ENCODE measurements around the gene GFY. TPM values are rescaled to one million over a fixed set of nuclear protein-coding genes. Genes with fewer than 3 reads are reported as not detected.

GFY gene
- total and polyA plus RNA-seq, 12 donors, result not detected

DNA sequence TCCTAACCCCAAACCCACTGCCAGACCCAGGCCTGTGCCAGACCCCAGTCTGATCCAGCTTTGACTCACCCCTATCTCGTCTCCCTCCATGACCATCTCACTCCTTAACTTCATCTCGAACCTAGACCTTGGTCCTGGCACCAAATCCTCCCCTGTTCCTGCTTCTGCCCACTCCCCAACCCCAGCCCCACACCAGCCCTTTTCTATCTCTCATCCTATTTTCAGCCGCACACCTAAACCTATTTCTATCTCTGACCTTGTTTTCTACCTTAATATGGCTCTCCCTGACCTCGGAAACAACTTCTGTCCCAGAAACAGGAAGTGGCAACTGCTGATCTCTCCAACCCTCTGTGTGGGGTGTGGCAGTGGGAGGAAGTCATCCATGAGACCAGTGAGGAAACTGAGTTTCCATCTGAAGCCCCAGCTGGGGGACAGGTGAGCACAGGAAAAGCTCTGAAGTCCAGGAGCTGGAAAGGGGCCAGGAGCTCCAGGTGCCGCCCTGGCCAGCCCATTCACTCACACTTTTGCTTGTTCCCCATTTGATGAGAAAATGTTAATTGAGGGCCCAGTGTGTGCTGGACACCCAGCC lies 15.7 kb upstream of the GFY start:
- Histone ChIP-seq H3K27me3 (no peaks in the 10 kb centered on the region), H3K36me3 (replicated peaks in 1 of 2) (no peaks in the 10 kb centered on the region), H3K4me1 (replicated peaks in 1 of 2) (no peaks in the 10 kb centered on the region), H3K4me3 (no peak overlapping the region), H3K9me3 (replicated peaks in 1 of 3) (no peaks in the 10 kb centered on the region), H3K27ac (no peak overlapping the region)
- WGBS, 4 donors, result 64 to 72% (median 69%) methylated on average over 4 to 5 of the region's 5 CpGs
- intact Hi-C loops (cut with DNase I), result no loop called here
- no peak for TF ChIP-seq POLR2A (IDR thresholded peaks at IDR 0.05)
- TF ChIP-seq, protein P1, sequence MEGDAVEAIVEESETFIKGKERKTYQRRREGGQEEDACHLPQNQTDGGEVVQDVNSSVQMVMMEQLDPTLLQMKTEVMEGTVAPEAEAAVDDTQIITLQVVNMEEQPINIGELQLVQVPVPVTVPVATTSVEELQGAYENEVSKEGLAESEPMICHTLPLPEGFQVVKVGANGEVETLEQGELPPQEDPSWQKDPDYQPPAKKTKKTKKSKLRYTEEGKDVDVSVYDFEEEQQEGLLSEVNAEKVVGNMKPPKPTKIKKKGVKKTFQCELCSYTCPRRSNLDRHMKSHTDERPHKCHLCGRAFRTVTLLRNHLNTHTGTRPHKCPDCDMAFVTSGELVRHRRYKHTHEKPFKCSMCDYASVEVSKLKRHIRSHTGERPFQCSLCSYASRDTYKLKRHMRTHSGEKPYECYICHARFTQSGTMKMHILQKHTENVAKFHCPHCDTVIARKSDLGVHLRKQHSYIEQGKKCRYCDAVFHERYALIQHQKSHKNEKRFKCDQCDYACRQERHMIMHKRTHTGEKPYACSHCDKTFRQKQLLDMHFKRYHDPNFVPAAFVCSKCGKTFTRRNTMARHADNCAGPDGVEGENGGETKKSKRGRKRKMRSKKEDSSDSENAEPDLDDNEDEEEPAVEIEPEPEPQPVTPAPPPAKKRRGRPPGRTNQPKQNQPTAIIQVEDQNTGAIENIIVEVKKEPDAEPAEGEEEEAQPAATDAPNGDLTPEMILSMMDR (IDR thresholded peaks at IDR 0.05), result no peak
- no peak for DNase-seq

DNA sequence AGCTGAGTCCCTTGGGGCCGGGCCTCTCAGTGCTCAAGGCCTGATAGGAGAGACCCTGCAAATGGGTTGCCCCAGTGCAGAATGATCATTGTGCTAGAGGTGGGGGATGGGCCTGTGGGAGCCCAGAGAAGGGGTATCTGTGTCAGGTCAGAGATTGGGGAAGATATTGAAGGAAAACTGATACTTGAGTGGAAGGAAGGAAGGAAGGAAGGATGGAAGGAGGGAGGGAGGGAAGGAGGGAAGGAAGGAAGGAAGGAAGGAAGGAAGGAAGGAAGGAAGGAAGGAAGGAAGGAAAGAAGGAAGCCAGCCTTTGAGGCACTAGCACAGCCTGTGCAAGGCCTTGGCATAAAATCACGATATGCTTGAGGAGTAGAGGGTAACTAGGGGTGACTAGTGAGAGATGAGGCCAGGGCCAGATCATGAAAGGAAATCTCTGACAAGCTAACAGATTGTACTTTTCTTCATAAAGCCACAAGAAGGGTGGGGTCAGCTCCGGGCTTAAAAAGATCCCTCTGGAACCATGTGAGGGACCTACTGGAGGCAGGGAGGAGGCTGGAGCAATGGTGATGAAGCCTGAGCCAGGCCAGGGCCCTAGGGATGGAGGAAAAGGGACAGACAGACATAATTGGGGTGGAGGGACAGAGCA lies 13.4 kb upstream of the GFY start:
- intact Hi-C loops (cut with DNase I), result no loop called here
- TF ChIP-seq, protein P1 (IDR thresholded peaks at IDR 0.05), result no peak
- TF ChIP-seq POLR2A (IDR thresholded peaks at IDR 0.05), result no peak
- Histone ChIP-seq H3K4me3 (no peak overlapping the region), H3K27me3 (no peaks in the 10 kb centered on the region), H3K4me1 (replicated peaks in 1 of 2) (no peaks in the 10 kb centered on the region), H3K27ac (no peak overlapping the region), H3K9me3 (replicated peaks in 1 of 3) (no peaks in the 10 kb centered on the region), H3K36me3 (replicated peaks in 1 of 2) (no peaks in the 10 kb centered on the region)
- no peak for DNase-seq
- WGBS, 4 donors, result 59 to 85% (median 74%) methylated on average over 2 to 3 of the region's 3 CpGs

DNA sequence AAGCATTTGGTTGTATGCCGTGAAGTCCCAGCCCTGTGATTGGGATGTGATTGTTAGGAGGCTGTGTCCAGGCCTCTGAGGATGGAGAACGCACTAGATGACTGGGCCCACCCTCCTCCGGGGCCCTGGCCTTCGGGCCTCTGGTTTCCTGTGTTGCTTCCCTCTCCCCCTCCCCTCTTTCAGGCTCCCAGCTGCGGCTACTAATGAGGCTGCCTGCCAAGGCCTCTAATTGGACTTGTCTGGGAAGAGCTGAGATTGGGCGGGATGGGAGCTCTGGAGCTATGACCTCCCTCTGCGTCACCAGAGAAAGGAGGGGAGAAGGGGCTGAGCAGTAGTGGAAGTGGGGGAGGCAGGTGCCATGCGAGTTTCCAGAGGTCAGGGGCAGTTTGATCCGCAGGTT lies 11.8 kb upstream of the GFY start:
- H3K9me3 ChIP-seq (replicated peaks in 1 of 3), result no peaks in the 10 kb centered on the region
- no peak overlapping the region for H3K27ac ChIP-seq
- no peaks in the 10 kb centered on the region for H3K4me1 ChIP-seq (replicated peaks in 1 of 2)
- no peak for DNase-seq
- no peak overlapping the region for H3K4me3 ChIP-seq
- intact Hi-C loops (cut with DNase I), result no loop called here
- no peak for TF ChIP-seq POLR2A (IDR thresholded peaks at IDR 0.05)
- TF ChIP-seq, protein P1 (IDR thresholded peaks at IDR 0.05), result no peak
- WGBS, 4 donors, result 48 to 69% (median 58%) methylated on average over 7 to 9 of the region's 9 CpGs
- no peaks in the 10 kb centered on the region for H3K27me3 ChIP-seq
- no peaks in the 10 kb centered on the region for H3K36me3 ChIP-seq (replicated peaks in 1 of 2)

- H3K36me3 ChIP-seq (replicated peaks in 1 of 2), result no peaks in the 10 kb centered on the region
- no peaks in the 10 kb centered on the region for H3K9me3 ChIP-seq (replicated peaks in 1 of 3)
- TF ChIP-seq POLR2A (IDR thresholded peaks at IDR 0.05), result no peak
- TF ChIP-seq, protein P1 (IDR thresholded peaks at IDR 0.05), result no peak
- peaks cover 6% of the 10 kb centered on the region for H3K27me3 ChIP-seq
- 59 to 96% (median 85%) methylated on average over 3 of the region's 3 CpGs for WGBS, 4 donors
- no peak overlapping the region for H3K27ac ChIP-seq
- intact Hi-C loops (cut with DNase I), result no loop called here
- no peaks in the 10 kb centered on the region for H3K4me1 ChIP-seq (replicated peaks in 1 of 2)
- H3K4me3 ChIP-seq, result no peak overlapping the region
- no peak for DNase-seq
Measured at GRCh38 chr19:49414256-49414655, 10.9 kb upstream of the GFY start.

All from adrenal gland (tissue), 12 donors.